Measurements from ENCODE around the gene BACH2.

- TF ChIP-seq CTCF (IDR thresholded peaks at IDR 0.05 in 2 of 3, conservative IDR thresholded peaks at IDR 0.05 in 1 of 3; ENCODE audit: control insufficient read depth in 2 of 3, extremely low read depth in 1 of 3, insufficient read depth in 1 of 3, low read depth in 3 of 3, low read length in 3 of 3) (no peak), FOXK2 (IDR thresholded peaks at IDR 0.05) (no peak)
These were observed 251.7 kb downstream of the BACH2 start for GRCh38 chr6:90044833-90045381.
